Activated CD4-positive, alpha-beta T cell treated with anti-CD3 and anti-CD28 coated beads for 1 hour (primary cell): Measurements from ENCODE around the gene MOB3C.

Source experiments
- DNase-seq: peaks from one replicate; pipeline ENCODE4 v3.0.0-alpha.2; 2020

The MOB3C gene

DNA sequence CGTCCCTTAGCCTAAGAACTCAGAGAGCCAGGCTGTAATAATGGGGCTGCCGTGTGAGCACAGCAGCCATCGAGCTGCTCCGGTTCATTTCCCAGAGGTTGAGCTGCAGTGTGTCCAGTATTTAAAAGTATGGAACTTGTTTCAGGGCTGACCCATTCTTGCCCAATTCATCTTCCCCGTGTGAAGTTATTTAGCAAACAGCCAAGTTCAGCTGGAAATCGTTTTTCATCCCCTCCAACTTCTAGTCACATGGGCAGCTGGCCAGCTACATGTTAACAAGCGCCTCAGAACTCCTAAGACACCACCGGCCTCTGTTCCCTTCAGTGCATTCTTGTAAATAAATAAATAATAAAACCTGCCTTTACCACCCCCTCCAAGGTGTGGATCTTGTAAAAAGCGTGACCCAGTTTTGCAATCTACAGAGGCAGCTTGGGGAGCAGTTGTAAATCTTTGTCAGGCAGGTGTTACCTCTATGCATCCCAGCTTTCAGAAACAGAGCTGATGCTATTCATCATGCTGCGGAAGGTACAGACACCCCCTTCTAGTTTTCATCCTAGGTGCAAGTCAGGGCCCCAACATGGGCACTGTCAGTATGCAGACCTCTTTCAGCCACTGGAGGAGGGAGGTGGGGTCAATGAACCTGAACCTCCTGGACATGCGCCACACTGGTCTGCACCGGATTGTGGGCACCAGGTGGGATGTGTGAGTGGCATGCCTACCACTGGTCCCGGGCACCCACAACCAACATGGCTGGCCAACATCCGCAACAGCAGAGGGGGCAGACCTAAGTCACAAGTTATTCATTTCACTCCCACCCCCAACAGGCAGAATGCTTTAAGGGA, 46.5 kb downstream of the MOB3C start:
- no peak for DNase-seq

DNA sequence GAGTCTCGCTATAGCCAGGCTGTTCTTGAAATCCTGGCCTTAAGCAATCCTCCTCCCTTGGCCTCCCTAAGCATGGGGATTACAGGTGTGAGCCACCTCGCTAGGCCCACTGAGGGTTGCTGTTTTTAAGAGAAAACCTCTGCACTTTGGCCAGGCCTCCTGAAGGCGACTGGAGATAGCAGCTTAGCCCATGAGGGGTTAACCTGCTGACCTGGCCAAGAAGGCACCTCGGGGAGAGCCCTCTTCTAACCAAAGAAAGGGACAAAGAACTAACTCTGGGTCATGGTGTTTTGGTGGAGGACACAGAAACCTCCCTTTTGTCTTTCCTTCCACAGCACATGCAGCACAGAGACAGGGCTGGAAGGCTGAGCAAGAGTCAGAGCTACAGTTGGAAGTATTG, 47.5 kb downstream of the MOB3C start:
- no peak for DNase-seq

DNA sequence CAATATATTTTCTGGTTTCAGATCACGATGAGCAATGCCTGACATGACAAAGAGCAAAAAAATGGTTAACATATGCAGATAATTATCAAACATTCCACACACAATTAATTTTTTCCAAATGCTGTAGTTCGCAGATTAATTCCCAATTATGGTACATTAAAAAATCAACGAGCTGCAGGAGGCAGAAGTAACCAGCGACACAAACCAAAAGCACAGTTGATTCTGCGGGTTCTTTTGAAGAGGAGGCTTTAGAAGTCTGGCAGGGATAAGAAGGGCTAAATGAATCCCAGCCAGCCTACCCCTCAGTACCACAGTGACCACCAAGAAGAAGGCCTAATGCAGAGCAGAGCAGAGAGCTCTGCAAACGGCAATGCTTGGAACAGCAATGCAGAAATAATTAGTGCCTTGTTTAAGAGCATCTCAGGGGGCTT, 48.1 kb downstream of the MOB3C start:
- DNase-seq = no peak

DNA sequence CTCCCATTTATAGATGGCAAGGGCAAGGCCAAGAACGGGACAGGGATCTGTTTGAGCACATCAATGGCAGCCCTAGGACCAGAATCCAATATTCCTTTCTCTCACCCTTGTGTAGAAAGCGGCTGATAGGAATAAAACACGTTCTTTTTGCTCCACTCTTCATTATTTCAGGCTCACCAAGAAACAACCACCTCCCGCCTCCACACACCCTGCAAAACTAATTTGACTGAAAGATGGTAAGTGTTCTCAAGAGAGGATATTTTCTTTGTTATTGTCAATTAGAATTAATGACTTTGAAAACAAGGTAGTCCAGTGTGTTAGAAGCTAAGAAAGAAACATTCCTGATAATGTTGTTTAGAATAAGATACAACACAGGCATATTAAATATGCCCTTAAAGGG, 53.3 kb downstream of the MOB3C start:
- no peak for DNase-seq

DNA sequence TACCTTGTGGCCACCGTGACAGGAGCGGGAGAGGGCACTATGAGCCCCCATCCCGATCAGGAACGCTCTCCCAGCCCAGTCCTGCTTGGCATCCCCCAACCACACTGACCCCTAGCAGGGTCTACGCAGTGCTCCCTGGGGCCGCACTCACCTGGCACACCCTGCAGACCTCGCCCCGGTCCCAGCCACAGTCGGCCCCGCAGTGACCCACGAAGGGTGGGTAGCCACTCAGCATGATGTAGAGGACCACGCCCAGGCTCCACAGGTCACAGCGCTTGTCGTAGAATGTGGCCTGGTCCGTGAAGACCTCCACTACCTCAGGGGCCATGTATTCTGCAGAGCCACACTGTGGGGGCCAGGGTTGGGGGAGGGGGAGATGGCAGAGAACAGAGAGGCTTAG, 54.1 kb downstream of the MOB3C start:
- no peak for DNase-seq

DNA sequence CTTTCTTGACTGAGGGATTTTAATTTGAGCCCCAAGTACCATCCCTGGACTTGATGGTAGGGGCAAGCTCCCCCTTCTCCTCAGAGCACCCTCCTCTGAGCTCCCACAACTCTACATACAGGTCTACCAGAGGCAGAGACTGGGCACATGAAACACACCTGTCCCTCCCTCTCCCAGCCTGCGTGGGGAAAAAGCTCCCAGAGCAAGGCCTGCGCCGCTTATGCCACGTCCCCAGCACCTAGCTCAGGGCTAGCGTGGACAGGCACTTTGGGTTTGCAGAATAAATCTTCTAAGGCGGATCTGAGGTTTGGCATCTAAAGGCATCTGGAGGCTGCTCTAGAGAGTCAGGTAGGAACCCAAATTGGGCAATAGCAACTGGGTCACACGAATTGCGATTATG, 57.6 kb downstream of the MOB3C start:
- DNase-seq = no peak

DNA sequence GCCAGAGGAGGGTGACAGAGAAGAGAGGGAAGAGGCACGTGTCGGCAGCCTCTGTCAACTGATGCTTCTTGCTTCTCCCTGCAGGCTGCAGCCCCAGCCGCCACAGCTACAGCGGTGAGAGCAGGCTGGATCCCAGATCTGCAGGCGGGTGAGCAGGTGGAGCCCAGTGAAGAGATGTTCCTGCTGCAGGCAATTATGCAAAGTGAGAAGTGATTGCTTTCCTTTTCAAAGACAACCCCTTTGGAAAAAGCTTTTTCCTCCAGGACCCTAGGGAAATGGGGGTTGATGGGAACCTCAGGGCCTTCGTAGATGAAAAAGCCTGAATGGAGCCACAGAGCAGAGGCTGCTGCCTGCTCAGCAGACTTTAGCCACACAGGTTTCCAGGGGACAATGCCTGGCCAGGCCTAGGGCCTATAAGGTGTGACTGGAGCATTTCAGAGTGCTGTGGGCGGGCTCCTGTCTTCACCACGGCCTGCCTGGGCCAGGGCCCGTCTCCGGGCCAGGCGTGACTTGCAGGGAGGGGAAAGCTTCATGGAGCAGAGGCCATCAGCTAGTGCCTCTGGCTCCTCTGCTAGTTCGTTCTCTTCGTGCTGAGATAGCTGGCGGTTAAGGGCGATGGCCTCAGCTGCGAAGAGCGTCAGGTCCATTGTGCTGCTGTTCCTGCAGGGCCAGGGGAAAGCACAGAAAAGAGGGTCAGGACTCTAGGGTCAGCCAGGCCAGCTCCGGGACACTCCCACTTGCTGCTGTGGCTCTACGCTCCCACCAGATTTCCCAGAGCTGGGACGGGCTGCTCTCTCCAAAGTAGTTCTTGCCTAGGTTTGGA, 58.3 kb downstream of the MOB3C start:
- DNase-seq = no peak
